Measurements from ENCODE around the gene BANF2.
A peak's percentile ranks its signal among the peaks of the same experiment; 100 is the strongest.

The BANF2 gene

DNA sequence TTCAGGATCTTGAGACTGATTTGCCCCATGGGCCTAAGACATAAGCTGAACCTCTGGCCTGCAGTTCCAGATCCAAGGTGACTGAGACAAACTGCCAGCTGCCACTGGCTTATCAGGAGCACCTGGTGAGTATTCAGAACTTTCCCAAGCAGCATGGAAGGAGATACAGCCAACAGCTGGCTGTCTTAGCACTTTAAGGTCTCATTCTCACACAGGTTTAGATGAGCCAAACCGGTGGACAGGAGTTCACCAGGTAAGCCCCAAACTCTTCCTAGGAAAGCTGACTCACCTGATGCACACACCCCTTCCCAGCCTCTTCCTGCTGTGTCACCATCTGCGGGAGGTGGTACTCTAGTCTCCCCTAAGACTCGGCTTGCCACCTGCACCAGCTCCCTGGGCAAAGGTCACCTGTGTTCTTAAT is at the start of gene BANF2:
TSS of gene BANF2 (plus strand) at position 36 of the 421 bp plus-strand sequence. CDS start 25,060 bp downstream, outside the sequence.
- TF ChIP-seq EZH2 (IDR thresholded peaks at IDR 0.05), result no peak
- no peak for TF ChIP-seq FOXP2 (optimal IDR thresholded peaks at IDR 0.05; ENCODE audit: control extremely low read depth, extremely low read length, insufficient read depth)
- no peak for TF ChIP-seq POLR2AphosphoS5 (IDR thresholded peaks at IDR 0.05; ENCODE audit: borderline replicate concordance, low read depth, low read length)
- H3K9me3 ChIP-seq (ENCODE audit: low read depth, low read length), result no peaks in the 10 kb centered on the region
- no peaks in the 10 kb centered on the region for H3K36me3 ChIP-seq (ENCODE audit: insufficient read depth, low read length)
- H3K4me3 ChIP-seq, result no peak within 1 kb of the TSS
- no peak within 1 kb of the TSS for H3K9ac ChIP-seq (ENCODE audit: insufficient read length)
- DNase-seq (ENCODE audit: low read depth, low spot score), result no peak
- no peak within 1 kb of the TSS for H3K27ac ChIP-seq

DNA sequence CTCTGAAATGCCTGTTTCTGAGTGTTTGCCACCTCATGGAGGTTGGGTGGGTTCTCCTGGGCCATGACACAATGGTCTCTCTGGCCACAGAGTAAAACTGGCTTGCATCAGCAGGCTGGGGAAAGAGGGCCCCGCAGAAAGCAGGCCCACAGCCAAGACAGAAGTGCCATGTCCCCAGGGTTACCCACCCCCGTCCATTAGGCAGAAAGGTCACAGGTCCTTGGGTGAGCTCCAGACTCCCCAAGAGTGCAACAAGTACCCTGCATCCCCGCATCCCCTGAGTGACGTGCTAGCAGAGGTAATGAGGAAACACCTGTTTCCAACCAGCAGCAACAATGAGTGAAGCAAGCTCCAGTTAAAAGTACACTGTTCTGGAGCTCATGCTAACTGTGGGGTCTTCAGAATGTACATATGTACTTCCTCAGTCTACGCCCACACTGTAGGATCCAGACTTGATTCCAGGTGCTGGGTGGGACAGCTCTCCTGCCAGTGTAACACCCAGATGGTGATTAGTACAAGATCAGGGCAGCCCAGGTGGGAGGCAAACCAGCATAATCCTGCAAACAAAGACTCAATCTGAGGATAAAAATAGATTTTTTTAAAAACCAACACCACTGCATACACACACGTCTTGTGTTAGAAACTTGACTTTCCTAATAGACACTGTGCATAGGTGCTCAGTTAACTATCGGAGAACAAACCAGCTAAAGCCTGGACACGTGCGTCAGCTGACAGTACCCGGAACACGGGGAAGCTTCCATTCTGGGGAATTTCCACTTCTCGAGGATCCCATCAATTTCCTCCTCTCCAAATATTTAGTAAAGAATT is 49.3 kb upstream of the BANF2 start:
- Histone ChIP-seq H3K4me3 (peak overlapping the region; percentile 19; the same call in 1 of the 2 replicates), H3K36me3 (ENCODE audit: insufficient read depth, low read length) (no peaks in the 10 kb centered on the region), H3K9me3 (ENCODE audit: low read depth, low read length) (no peaks in the 10 kb centered on the region), H3K27ac (peak overlapping the region; percentile 58), H3K9ac (ENCODE audit: insufficient read length) (no peak overlapping the region)
- TF ChIP-seq EZH2 (IDR thresholded peaks at IDR 0.05) (no peak), POLR2AphosphoS5 (IDR thresholded peaks at IDR 0.05; ENCODE audit: borderline replicate concordance, low read depth, low read length) (no peak), FOXP2 (optimal IDR thresholded peaks at IDR 0.05; ENCODE audit: control extremely low read depth, extremely low read length, insufficient read depth) (no peak)
- DNase-seq (ENCODE audit: low read depth, low spot score), result no peak

DNA sequence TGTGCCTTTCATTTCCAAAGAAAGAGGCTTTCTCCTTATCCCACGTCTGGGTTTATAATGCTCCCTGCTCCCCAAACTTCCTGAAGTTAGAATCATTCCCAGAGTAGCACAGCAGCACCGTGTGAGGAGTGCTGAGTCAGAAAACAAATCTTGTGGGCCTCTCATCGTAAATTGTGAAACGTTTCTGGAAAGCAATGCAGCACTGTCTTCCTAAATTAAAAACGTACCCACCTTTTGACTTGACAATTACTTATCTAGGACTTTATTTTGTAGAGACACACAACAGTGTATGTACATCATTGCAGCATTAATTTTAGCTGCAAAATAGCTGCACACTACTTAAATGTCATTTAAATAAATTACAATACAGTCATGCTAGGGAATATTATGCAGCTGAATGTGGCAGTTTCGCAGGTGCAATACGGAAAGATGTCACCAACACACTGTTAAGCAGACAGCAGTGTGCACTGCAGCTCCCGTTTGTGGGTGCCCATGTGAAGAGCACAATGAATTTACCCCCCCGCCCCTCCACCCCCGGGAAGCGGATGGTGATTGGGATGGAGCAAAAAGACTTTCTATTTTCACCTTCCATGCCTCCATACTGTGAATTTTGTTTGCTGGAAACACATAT is 48.5 kb upstream of the BANF2 start:
- no peaks in the 10 kb centered on the region for H3K36me3 ChIP-seq (ENCODE audit: insufficient read depth, low read length)
- no peaks in the 10 kb centered on the region for H3K9me3 ChIP-seq (ENCODE audit: low read depth, low read length)
- no peak for TF ChIP-seq FOXP2 (optimal IDR thresholded peaks at IDR 0.05; ENCODE audit: control extremely low read depth, extremely low read length, insufficient read depth)
- no peak for TF ChIP-seq EZH2 (IDR thresholded peaks at IDR 0.05)
- TF ChIP-seq POLR2AphosphoS5 (IDR thresholded peaks at IDR 0.05; ENCODE audit: borderline replicate concordance, low read depth, low read length), result no peak
- H3K27ac ChIP-seq, result peak overlapping the region; percentile 58
- no peak for DNase-seq (ENCODE audit: low read depth, low spot score)
- peak overlapping the region; percentile 19; the same call in 1 of the 2 replicates for H3K4me3 ChIP-seq
- no peak overlapping the region for H3K9ac ChIP-seq (ENCODE audit: insufficient read length)

DNA sequence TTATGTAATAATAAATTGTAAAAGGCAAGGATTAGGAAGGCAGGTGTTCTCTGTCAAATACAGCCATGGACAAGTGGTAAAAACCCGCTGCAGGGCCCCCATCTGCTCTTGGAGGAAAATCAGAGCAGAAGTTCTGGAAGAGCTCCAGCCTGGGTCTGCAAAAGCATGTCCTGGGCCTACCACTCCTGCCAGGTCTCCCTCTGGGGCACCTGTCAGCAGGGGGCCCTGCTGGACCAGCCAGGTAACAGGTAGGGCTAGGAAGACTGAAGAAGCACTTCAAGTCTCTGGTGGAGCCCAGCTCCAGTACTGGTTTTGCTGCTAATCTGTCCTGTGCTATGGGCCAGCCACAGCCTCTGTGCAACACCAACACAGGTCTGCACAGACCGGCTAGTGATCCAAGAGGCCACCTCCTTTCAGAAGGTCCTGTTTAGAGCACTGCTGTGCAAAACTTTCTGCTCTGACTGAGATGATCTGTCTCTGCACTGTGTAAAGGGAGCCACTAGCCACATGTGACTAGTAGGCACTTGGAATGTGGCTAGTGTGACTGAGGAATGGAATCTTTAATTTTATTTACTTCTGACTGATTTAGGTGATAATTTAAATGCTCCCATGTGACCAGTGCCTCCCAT is 47.9 kb upstream of the BANF2 start:
- Histone ChIP-seq H3K36me3 (ENCODE audit: insufficient read depth, low read length) (no peaks in the 10 kb centered on the region), H3K9me3 (ENCODE audit: low read depth, low read length) (no peaks in the 10 kb centered on the region), H3K9ac (ENCODE audit: insufficient read length) (no peak overlapping the region), H3K27ac (no peak overlapping the region), H3K4me3 (no peak overlapping the region)
- TF ChIP-seq POLR2AphosphoS5 (IDR thresholded peaks at IDR 0.05; ENCODE audit: borderline replicate concordance, low read depth, low read length) (no peak), EZH2 (IDR thresholded peaks at IDR 0.05) (no peak), FOXP2 (optimal IDR thresholded peaks at IDR 0.05; ENCODE audit: control extremely low read depth, extremely low read length, insufficient read depth) (no peak)
- no peak for DNase-seq (ENCODE audit: low read depth, low spot score)

DNA sequence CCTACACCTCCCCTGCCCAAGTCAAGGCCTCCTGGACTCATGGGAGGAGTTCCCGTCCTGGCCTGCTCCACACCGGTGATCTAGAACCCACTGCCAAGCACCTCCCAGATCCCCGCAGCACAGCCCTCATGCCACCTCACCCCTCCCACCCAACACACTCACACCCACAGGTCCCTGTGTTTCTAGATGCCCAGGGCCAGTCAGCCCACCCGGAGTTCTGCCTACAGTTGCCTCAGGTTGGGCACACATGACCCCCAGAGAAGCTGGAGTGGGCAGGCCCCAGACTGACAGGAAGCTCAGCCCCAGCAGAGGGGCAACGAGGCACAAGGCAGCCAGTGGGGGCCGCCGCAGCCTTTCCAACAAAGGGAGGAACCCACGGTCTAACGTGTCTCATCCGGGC is 47.4 kb upstream of the BANF2 start:
- no peak for DNase-seq (ENCODE audit: low read depth, low spot score)
- Histone ChIP-seq H3K36me3 (ENCODE audit: insufficient read depth, low read length) (no peaks in the 10 kb centered on the region), H3K9ac (ENCODE audit: insufficient read length) (no peak overlapping the region), H3K9me3 (ENCODE audit: low read depth, low read length) (no peaks in the 10 kb centered on the region), H3K27ac (no peak overlapping the region), H3K4me3 (no peak overlapping the region)
- no peak for TF ChIP-seq POLR2AphosphoS5 (IDR thresholded peaks at IDR 0.05; ENCODE audit: borderline replicate concordance, low read depth, low read length)

DNA sequence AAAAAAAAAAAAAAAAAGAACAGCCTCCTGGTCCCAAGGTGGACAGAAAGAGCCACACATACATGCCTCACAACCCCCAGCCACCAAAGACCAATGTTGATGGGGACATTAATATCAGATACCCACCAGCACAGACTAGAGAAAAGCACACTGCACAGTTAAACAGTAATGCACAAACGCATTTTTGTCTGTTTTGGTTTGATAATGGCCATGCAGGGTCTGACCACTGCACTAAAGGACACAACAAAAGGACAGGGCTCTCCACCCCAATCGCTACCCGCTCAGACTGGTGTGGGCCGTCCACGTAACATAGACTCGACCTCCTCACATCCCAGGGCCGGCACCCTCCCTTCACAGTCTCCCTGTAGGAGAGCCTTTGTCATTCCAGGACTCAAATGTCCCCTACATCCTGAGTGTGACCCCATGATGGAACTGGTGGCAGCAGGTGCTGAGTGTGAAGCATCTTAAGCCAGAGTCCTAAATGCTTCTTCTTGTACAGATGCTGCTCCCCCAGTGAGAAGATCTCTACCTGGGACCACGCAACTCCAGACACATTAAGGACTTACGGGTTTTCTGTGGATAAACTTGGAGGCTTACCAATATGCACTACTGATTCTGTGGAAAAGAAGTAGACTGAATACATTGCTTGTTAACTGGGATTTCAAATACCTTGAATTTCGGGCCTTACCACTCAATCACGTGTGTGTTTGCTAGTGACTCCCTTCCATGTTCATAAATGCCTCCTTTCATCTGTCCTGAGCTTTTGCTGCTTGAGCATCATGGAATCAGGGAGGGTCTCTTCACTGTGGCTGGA is 45.7 kb upstream of the BANF2 start:
- H3K9ac ChIP-seq (ENCODE audit: insufficient read length), result no peak overlapping the region
- TF ChIP-seq FOXP2 (optimal IDR thresholded peaks at IDR 0.05; ENCODE audit: control extremely low read depth, extremely low read length, insufficient read depth), result no peak
- TF ChIP-seq POLR2AphosphoS5 (IDR thresholded peaks at IDR 0.05; ENCODE audit: borderline replicate concordance, low read depth, low read length), result no peak
- no peak for TF ChIP-seq EZH2 (IDR thresholded peaks at IDR 0.05)
- no peaks in the 10 kb centered on the region for H3K9me3 ChIP-seq (ENCODE audit: low read depth, low read length)
- no peak overlapping the region for H3K27ac ChIP-seq
- no peak overlapping the region for H3K4me3 ChIP-seq
- no peak for DNase-seq (ENCODE audit: low read depth, low spot score)
- H3K36me3 ChIP-seq (ENCODE audit: insufficient read depth, low read length), result peaks cover 9% of the 10 kb centered on the region; the same call in 1 of the 2 replicates

DNA sequence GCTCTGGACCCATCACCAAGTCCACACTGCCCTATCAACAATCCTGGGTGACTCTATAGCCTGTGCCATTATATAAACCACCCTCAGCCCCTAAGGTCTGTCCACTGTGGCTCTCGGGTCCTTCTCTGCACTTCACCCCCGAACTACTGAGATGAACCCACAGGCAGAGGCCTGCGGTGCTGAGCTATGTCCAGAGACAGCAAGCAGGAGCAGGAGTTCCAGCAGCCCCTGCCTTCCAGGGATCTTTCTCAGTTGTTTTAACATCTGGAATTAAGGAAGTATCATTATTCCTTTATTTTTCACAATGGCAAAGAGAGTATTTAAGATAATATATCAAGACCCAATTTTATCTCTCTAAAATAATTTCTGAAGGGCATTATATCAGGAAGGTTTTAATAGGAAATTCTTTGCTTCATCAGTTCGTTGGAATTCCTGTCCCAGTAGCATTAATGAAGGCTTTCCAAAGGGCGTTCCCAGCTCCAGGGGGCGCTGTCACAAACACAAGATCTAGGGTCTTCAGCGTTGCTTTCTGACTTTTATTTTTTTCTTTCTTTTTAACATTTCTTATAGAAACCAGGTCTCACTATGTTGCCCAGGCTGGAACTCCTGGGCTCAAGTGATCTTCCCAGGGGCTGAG is 45.0 kb upstream of the BANF2 start:
- DNase-seq (ENCODE audit: low read depth, low spot score), result no peak
- no peaks in the 10 kb centered on the region for H3K9me3 ChIP-seq (ENCODE audit: low read depth, low read length)
- TF ChIP-seq EZH2 (IDR thresholded peaks at IDR 0.05), result no peak
- no peak for TF ChIP-seq FOXP2 (optimal IDR thresholded peaks at IDR 0.05; ENCODE audit: control extremely low read depth, extremely low read length, insufficient read depth)
- TF ChIP-seq POLR2AphosphoS5 (IDR thresholded peaks at IDR 0.05; ENCODE audit: borderline replicate concordance, low read depth, low read length), result no peak
- H3K4me3 ChIP-seq, result no peak overlapping the region
- no peak overlapping the region for H3K9ac ChIP-seq (ENCODE audit: insufficient read length)
- H3K27ac ChIP-seq, result no peak overlapping the region
- peaks cover 11% of the 10 kb centered on the region; the same call in 1 of the 2 replicates for H3K36me3 ChIP-seq (ENCODE audit: insufficient read depth, low read length)
